GM19043 (cell line): Measurements from ENCODE around the gene C19orf81.
"Not testable (repeated sequence)": the region's sequence is repeated elsewhere in the genome, so short reads cannot be mapped to it uniquely, and the experiment has no call there.

Experiments used
- ATAC-seq: cut with Tn5 transposase; IDR thresholded peaks from one replicate; pipeline ENCODE4 v1.9.1; 2021; ENCODE audit warnings: low read depth; ENCODE audit not compliant: unreplicated experiment

Gene C19orf81

GRCh38 chr19:50649433-50650391 lies at the start of gene C19orf81:
Gene C19orf81, plus strand, starts transcription at chr19:50649445. Its CDS starts 0 bp downstream, at chr19:50649445.
- no peak for ATAC-seq

GRCh38 chr19:50601407-50602088 lies 47.7 kb upstream of the C19orf81 start:
- no peak for ATAC-seq

- no peak for ATAC-seq
Measured at GRCh38 chr19:50602089-50602422, 47.2 kb upstream of the C19orf81 start.

GRCh38 chr19:50602496-50602895 lies 46.7 kb upstream of the C19orf81 start:
- no peak for ATAC-seq

- ATAC-seq = no peak
Measured at GRCh38 chr19:50602935-50603334, 46.3 kb upstream of the C19orf81 start.

GRCh38 chr19:50604264-50605073 lies 44.8 kb upstream of the C19orf81 start:
- ATAC-seq = not testable (repeated sequence)

GRCh38 chr19:50606059-50606836 lies 43.0 kb upstream of the C19orf81 start:
- not testable (repeated sequence) for ATAC-seq

- ATAC-seq = no peak
Measured at GRCh38 chr19:50607388-50607787, 41.9 kb upstream of the C19orf81 start.

GRCh38 chr19:50607874-50608785 lies 41.1 kb upstream of the C19orf81 start:
- no peak for ATAC-seq

- ATAC-seq = not testable (repeated sequence)
Measured at GRCh38 chr19:50612504-50613404, 36.5 kb upstream of the C19orf81 start.

GRCh38 chr19:50618379-50618778 lies 30.9 kb upstream of the C19orf81 start:
- ATAC-seq = not testable (repeated sequence)

GRCh38 chr19:50619184-50619583 lies 30.1 kb upstream of the C19orf81 start:
- not testable (repeated sequence) for ATAC-seq

GRCh38 chr19:50620394-50620906 lies 28.8 kb upstream of the C19orf81 start:
- ATAC-seq = not testable (repeated sequence)

GRCh38 chr19:50624949-50625600 lies 24.2 kb upstream of the C19orf81 start:
- ATAC-seq = no peak

- no peak for ATAC-seq
Measured at GRCh38 chr19:50626011-50626410, 23.2 kb upstream of the C19orf81 start.

GRCh38 chr19:50626795-50627194 lies 22.4 kb upstream of the C19orf81 start:
- no peak for ATAC-seq

GRCh38 chr19:50628146-50628545 lies 21.1 kb upstream of the C19orf81 start:
- no peak for ATAC-seq
